CD8-positive, alpha-beta memory T cell (primary cell): ENCODE data around the gene MGMT. TPM values are rescaled to one million over a fixed set of nuclear protein-coding genes. Genes with fewer than 3 reads are reported as not detected.

Experiments
- CTCF ChIA-PET: fragments of 350-600 bp; sonication (Branson Sonifier 250); formaldehyde crosslinking; loops from one replicate; lab custom pipeline; 2021; ENCODE audit warnings: antibody characterized with exemption; lab: Charles Lee
- POLR2A ChIA-PET: fragments of 350-600 bp; sonication (Branson Sonifier 250); formaldehyde crosslinking; loops from one replicate; lab custom pipeline; 2021; ENCODE audit warnings: antibody characterized with exemption; lab: Charles Lee
- DNase-seq, 5 donors: peaks; one replicate each; pipeline versions ENCODE4 v3.0.0 to v3.0.0-alpha.2; 2020 to 2022; ENCODE audit warnings: mixed read lengths in 1 of 5
- H3K27ac ChIP-seq: one replicate; pipeline ENCODE4 v1.7.0; 2013; ENCODE audit warnings: low read depth, mild to moderate bottlenecking, low read length, moderate library complexity
- H3K27me3 ChIP-seq: 2 replicates; pipeline ENCODE4 v1.7.0; 2013; ENCODE audit warnings: low read length, mild to moderate bottlenecking; ENCODE audit not compliant: insufficient read depth, poor library complexity, severe bottlenecking
- H3K36me3 ChIP-seq: 2 replicates; pipeline ENCODE4 v1.7.0; 2013; ENCODE audit warnings: mild to moderate bottlenecking, low read length, moderate library complexity; ENCODE audit not compliant: insufficient read depth
- H3K4me1 ChIP-seq: 2 replicates; pipeline ENCODE4 v1.7.0; 2013; ENCODE audit warnings: mild to moderate bottlenecking, low read length, moderate library complexity; ENCODE audit not compliant: insufficient read depth
- H3K4me3 ChIP-seq: 2 replicates; pipeline ENCODE4 v1.7.0; 2013; ENCODE audit warnings: mild to moderate bottlenecking, low read length
- H3K9me3 ChIP-seq: 2 replicates; pipeline ENCODE4 v1.7.0; 2013; ENCODE audit warnings: mild to moderate bottlenecking, low read length
- H3K27ac Mint-ChIP-seq, 8 donors: one replicate each; pipeline ENCODE4 v1.8.0; 2020 to 2021; ENCODE audit warnings: mixed read lengths in 8 of 8, mild to moderate bottlenecking in 6 of 8, inconsistent platforms in 3 of 8, moderate library complexity in 3 of 8
- H3K27me3 Mint-ChIP-seq, 2 donors: one replicate each; pipeline ENCODE4 v1.8.0; 2020 to 2021; ENCODE audit warnings: mixed read lengths in 2 of 2, mild to moderate bottlenecking in 1 of 2, moderate library complexity in 1 of 2
- H3K36me3 Mint-ChIP-seq, 3 donors: one replicate each; pipeline ENCODE4 v1.8.0; 2020 to 2021; ENCODE audit warnings: mixed read lengths in 3 of 3, inconsistent platforms in 1 of 3, mild to moderate bottlenecking in 1 of 3
- H3K4me1 Mint-ChIP-seq, 3 donors: one replicate each; pipeline ENCODE4 v1.8.0; 2020 to 2021; ENCODE audit warnings: mixed read lengths in 3 of 3, inconsistent platforms in 1 of 3, mild to moderate bottlenecking in 1 of 3
- H3K4me3 Mint-ChIP-seq, 7 donors: one replicate each; pipeline ENCODE4 v1.8.0; 2020 to 2021; ENCODE audit warnings: mixed read lengths in 7 of 7, mild to moderate bottlenecking in 6 of 7, moderate library complexity in 4 of 7, inconsistent platforms in 2 of 7
- H3K9me3 Mint-ChIP-seq, 5 donors: one replicate each; pipeline ENCODE4 v1.8.0; 2020 to 2022; ENCODE audit warnings: mixed read lengths in 5 of 5, mild to moderate bottlenecking in 3 of 5, moderate library complexity in 2 of 5, inconsistent platforms in 1 of 5
- polyA plus RNA-seq: library from polyadenylated mRNA; unstranded; fragments of 300-500 nt; fragmentation: Illumina TruSeq; gene quantifications from one replicate; pipeline ENCODE4 v1.2.3, GENCODE V29; 2021
- total RNA-seq, 2 experiments: library from RNA; stranded (reverse); gene quantifications; one replicate each; pipeline ENCODE4 v1.2.3, GENCODE V29; 2021

Gene MGMT
- total and polyA plus RNA-seq, 3 experiments from 2014 or later: 19.7 to 31.7 (median 22.4) TPM

DNA sequence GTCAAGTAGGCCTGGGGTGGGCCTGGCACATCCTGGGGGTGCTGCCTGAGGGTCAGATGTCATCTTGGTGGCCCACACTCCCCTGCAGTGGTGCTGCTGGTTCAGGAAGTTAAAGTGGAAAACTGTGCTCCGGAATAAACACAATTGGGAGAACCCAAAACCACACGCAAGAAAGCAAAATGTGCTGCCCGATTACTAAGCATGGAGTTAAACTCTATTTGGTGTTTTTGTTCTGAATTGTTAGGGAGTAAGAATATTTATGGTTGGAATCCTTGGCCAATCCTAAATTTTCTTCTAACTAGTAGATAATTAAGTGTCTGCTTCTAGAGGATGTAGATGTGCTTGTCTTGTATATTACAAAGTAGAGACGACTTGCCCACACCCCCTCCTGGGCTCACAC, 131.4 kb downstream of the MGMT start:
- Histone ChIP-seq H3K27me3 (no peaks in the 10 kb centered on the region), H3K27ac (no peak overlapping the region), H3K4me3 (no peak overlapping the region), H3K9me3 (no peaks in the 10 kb centered on the region), H3K36me3 (no peaks in the 10 kb centered on the region), H3K4me1 (no peaks in the 10 kb centered on the region)
- Mint-ChIP-seq H3K4me3 (no peak overlapping the region), H3K4me1 (no peaks in the 10 kb centered on the region), H3K9me3 (peaks cover 0 to 78% (median 20%) of the 10 kb centered on the region in 5 donors), H3K27ac (no peak overlapping the region), H3K36me3 (peaks cover 16 to 75% (median 26%) of the 10 kb centered on the region in 3 donors), H3K27me3 (no peaks in the 10 kb centered on the region)
- POLR2A ChIA-PET: no interaction called here
- CTCF ChIA-PET: no interaction called here
- no peak for DNase-seq

DNA sequence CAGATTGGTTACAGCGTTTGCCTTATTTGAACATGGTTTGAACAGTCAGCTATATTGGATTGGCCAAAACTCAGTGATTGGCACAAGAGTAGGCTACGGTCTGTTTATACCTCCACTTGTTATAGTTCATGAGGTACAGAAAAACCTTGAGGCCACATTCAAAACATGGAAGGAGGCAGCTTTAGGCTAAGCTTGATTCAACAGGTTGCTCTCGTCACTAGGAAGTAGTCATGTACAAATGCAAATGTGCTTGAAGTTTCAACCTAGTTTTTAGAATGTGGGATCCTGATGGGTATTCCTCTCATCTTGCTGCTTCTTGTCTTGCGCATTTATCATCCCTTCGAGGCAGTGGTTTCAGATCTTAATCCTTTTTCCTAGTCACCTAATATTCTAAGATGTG, 132.1 kb downstream of the MGMT start:
- POLR2A ChIA-PET: no interaction called here
- Histone ChIP-seq H3K9me3 (no peaks in the 10 kb centered on the region), H3K27ac (no peak overlapping the region), H3K27me3 (no peaks in the 10 kb centered on the region), H3K4me3 (no peak overlapping the region), H3K36me3 (no peaks in the 10 kb centered on the region), H3K4me1 (no peaks in the 10 kb centered on the region)
- Mint-ChIP-seq H3K9me3 (peaks cover 0 to 77% (median 15%) of the 10 kb centered on the region in 5 donors), H3K27me3 (no peaks in the 10 kb centered on the region), H3K27ac (no peak overlapping the region), H3K4me3 (no peak overlapping the region), H3K4me1 (peaks cover 0 to 1% (median 0%) of the 10 kb centered on the region in 3 donors), H3K36me3 (peaks cover 14 to 73% (median 19%) of the 10 kb centered on the region in 3 donors)
- DNase-seq: no peak
- CTCF ChIA-PET: no interaction called here

DNA sequence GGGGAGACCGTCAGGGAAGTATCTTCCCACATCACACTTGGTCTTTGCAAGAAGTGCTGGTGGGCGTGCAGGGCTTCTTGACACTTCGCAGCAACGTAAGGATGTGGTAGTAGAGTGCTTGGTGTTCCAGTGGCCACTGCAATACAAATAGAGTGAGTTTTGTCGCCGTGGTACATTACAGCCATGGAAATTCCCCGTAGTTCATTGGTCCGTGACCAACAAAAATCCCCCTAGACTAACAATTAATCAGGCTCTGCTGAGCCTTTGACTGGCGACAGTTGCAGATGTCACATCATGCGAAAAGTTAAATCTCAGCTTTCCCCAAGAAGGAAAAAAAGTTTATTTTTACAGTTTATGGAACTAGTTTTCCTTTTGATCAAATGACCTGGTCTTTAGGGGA, 134.7 kb downstream of the MGMT start:
- no peaks in the 10 kb centered on the region for H3K36me3 ChIP-seq
- peaks cover 0 to 2% of the 10 kb centered on the region in 2 donors for H3K27me3 Mint-ChIP-seq
- H3K4me1 ChIP-seq: no peaks in the 10 kb centered on the region
- no peak overlapping the region for H3K27ac Mint-ChIP-seq
- no peaks in the 10 kb centered on the region for H3K9me3 ChIP-seq
- DNase-seq: no peak
- H3K9me3 Mint-ChIP-seq: peaks cover 0 to 71% (median 4%) of the 10 kb centered on the region in 5 donors
- H3K4me3 ChIP-seq: no peak overlapping the region
- peaks cover 0 to 4% (median 4%) of the 10 kb centered on the region in 3 donors for H3K4me1 Mint-ChIP-seq
- no peaks in the 10 kb centered on the region for H3K27me3 ChIP-seq
- no peak overlapping the region for H3K27ac ChIP-seq
- peaks cover 6 to 68% (median 6%) of the 10 kb centered on the region in 3 donors for H3K36me3 Mint-ChIP-seq
- CTCF ChIA-PET: no interaction called here
- H3K4me3 Mint-ChIP-seq: no peak overlapping the region
- POLR2A ChIA-PET: no interaction called here

DNA sequence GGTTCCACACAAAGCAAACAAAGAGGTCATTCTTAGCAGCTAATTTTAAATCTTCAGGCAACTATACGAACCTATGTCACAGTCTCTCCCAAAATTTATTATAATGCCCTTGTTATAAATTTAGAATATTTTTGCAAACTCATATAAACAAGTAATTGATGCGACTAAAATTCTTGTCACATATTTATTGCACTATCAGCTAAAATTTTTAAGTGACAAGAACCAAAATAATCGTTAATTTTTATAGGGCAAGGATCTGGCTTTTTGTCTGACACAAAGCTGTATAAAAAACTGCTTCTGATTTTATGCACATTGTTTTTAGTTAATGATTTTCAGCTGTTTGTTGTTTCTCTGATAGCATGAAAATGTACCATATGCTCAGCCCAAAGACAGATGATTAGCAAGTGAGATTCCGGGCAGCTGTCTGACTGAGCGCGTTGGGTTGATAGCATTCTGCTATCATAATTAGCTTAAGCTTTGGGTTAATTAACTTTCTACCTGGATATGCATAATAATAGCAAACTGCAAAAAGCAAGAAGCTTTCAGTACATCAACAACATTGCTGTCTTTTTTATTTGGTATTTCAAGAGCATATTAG, 136.0 kb downstream of the MGMT start:
- H3K4me1 Mint-ChIP-seq: peaks cover 0 to 4% (median 4%) of the 10 kb centered on the region in 3 donors
- CTCF ChIA-PET: interaction anchor here (1.1 kb wide), 1 partner anchor 12 kb away, joined by 3 read pairs; no protein-coding TSS in a partner anchor

DNA sequence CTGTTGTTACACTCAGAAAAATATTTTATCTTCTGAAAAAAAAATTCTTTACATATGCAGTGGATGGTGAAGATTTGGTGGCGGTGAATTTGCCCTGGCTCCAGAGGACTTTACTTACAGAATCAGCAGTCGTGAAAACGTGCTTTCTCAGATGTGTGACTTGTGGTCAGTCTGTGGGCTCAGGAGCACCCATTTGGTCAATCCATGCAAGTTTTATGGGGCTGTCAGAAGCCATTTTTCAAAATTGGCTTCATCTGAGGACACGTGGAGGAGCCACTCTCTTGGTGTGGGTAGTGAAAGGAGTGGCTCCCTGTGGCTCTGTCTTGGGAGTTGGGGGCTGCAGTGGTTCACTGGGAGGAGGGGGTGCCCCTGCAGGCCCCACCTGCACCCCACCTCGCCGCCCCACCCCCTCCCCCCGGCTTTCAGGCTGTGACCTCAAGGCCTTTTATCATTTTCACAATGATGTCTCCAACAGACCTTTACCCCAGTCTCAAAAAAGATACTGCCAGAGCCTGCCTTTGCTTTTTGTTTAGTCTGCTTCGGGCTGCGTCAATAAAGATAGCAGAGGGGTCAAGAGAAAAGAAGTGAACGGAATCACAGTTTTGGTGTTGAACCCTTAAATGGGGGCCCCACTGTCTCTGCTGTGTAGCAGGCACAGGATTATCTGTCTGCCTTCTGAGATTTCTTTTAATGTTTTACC, 137.4 kb downstream of the MGMT start:
- ChIA-PET CTCF (no interaction called here), POLR2A (no interaction called here)
- H3K9me3 Mint-ChIP-seq: peaks cover 0 to 74% (median 2%) of the 10 kb centered on the region in 5 donors
- no peak overlapping the region for H3K27ac Mint-ChIP-seq
- H3K36me3 ChIP-seq: no peaks in the 10 kb centered on the region
- DNase-seq: no peak
- H3K27me3 Mint-ChIP-seq: peaks cover 0 to 2% of the 10 kb centered on the region in 2 donors
- H3K4me3 Mint-ChIP-seq: no peak overlapping the region
- no peak overlapping the region for H3K27ac ChIP-seq
- no peaks in the 10 kb centered on the region for H3K9me3 ChIP-seq
- H3K4me3 ChIP-seq: no peak overlapping the region
- no peaks in the 10 kb centered on the region for H3K4me1 ChIP-seq
- H3K27me3 ChIP-seq: no peaks in the 10 kb centered on the region
- peaks cover 0 to 4% (median 4%) of the 10 kb centered on the region in 3 donors for H3K4me1 Mint-ChIP-seq
- H3K36me3 Mint-ChIP-seq: peaks cover 7 to 62% (median 11%) of the 10 kb centered on the region in 3 donors

More for the DNA sequence above, 136.0 kb downstream of the MGMT start:
- Histone ChIP-seq H3K27ac (no peak overlapping the region), H3K36me3 (no peaks in the 10 kb centered on the region), H3K4me3 (no peak overlapping the region), H3K4me1 (no peaks in the 10 kb centered on the region), H3K27me3 (no peaks in the 10 kb centered on the region), H3K9me3 (no peaks in the 10 kb centered on the region)
- Mint-ChIP-seq H3K27ac (no peak overlapping the region), H3K36me3 (peaks cover 7 to 67% (median 9%) of the 10 kb centered on the region in 3 donors), H3K27me3 (peaks cover 0 to 2% of the 10 kb centered on the region in 2 donors), H3K9me3 (peaks cover 0 to 74% (median under 1%) of the 10 kb centered on the region in 5 donors), H3K4me3 (no peak overlapping the region)
- POLR2A ChIA-PET: no interaction called here
- DNase-seq: no peak

DNA sequence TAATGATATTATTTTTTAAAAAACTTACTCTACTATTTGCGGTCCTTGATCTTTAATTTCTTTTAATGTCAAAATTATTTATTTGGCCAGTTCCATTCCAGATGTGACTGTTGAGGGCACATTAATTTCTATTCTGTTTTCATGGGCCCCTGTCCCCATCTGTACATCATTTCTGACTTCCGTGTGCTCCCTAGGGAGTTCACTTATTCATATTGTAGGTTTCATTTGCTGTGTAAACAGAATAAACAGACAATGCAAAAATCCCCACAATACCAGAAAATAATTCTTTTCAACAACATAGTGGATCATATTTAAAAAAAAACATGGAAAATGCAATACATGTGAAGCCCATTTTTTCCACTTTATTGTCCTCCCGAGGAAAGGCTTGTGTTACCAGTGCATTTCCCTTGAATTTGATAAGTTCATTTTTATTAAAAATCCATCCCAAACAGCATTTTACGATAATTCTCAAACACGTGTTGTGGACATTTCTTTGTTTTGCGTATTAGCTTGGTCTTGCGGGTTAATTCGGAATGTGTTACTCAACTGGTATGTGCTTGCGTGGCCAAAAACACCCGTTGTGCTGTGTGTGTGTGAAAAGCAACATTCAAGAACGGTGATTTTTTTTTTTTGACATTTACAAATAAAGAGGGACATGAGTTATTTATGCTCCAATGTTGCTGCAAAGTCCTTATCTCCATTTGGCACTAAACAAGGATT, 138.4 kb downstream of the MGMT start:
- H3K36me3 ChIP-seq: no peaks in the 10 kb centered on the region
- Mint-ChIP-seq H3K9me3 (peaks cover 0 to 79% (median 2%) of the 10 kb centered on the region in 5 donors), H3K27me3 (peaks cover 0 to 2% of the 10 kb centered on the region in 2 donors), H3K27ac (no peak overlapping the region), H3K4me1 (peaks cover 3 to 7% (median 7%) of the 10 kb centered on the region in 3 donors), H3K36me3 (peaks cover 9 to 64% (median 18%) of the 10 kb centered on the region in 3 donors), H3K4me3 (peak overlapping the region in 1 of 7 donors; percentile 32)
- H3K4me1 ChIP-seq: no peaks in the 10 kb centered on the region
- no peak for DNase-seq
- H3K9me3 ChIP-seq: no peaks in the 10 kb centered on the region
- H3K27ac ChIP-seq: no peak overlapping the region
- no peak overlapping the region for H3K4me3 ChIP-seq
- POLR2A ChIA-PET: no interaction called here
- CTCF ChIA-PET: no interaction called here
- no peaks in the 10 kb centered on the region for H3K27me3 ChIP-seq

DNA sequence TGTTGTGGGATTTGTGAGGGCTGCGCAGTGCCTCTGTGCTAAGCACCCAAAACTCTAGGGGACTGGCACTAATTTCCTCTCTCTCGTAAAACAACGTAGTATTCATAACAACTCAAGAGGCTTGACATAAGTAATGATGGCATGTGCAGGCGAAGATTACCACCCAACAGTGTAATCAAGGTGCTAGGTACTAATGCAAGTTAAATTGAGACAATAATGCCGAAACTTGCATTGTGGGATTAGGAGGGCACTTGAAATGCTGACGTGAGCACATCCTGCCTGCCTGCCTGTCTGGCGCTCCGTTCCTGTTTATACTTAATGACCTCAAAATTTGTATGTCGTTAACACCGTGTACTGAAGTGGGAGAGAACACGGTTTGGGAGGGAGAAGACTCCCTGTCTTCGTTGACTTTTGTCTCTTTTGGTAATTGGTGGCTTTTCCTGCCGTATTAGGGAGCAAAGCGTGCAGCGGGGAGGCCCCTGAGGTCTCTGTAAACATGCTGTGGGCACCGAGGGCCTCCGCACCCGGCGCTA, 139.0 kb downstream of the MGMT start:
- no peak overlapping the region for H3K27ac Mint-ChIP-seq
- Histone ChIP-seq H3K9me3 (no peaks in the 10 kb centered on the region), H3K36me3 (no peaks in the 10 kb centered on the region), H3K4me1 (no peaks in the 10 kb centered on the region), H3K27me3 (no peaks in the 10 kb centered on the region), H3K4me3 (no peak overlapping the region), H3K27ac (no peak overlapping the region)
- CTCF ChIA-PET: no interaction called here
- peaks cover 11 to 70% (median 18%) of the 10 kb centered on the region in 3 donors for H3K36me3 Mint-ChIP-seq
- POLR2A ChIA-PET: no interaction called here
- H3K4me1 Mint-ChIP-seq: peaks cover 5 to 11% (median 8%) of the 10 kb centered on the region in 3 donors
- peaks cover 0 to 82% (median 2%) of the 10 kb centered on the region in 5 donors for H3K9me3 Mint-ChIP-seq
- DNase-seq: no peak
- H3K4me3 Mint-ChIP-seq: no peak overlapping the region
- H3K27me3 Mint-ChIP-seq: peaks cover 0 to 2% of the 10 kb centered on the region in 2 donors
